Fibroblast of the aortic adventitia (primary cell): ENCODE data around the gene ATP5PF. TPM values are rescaled to one million over a fixed set of nuclear protein-coding genes. Genes with fewer than 3 reads are reported as not detected.

ENCODE experiments used
- DNase-seq: peaks from one replicate; pipeline ENCODE4 v3.0.0-alpha.2; 2010; ENCODE audit warnings: low read depth
- H3K4me3 ChIP-seq: 2 replicates; pipeline ENCODE4 v1.5.1; 2011; ENCODE audit warnings: low read depth, mild to moderate bottlenecking, control low read depth, low read length, moderate library complexity
- total RNA-seq: library from RNA; depleted of rRNA; stranded (reverse); fragments of >200 nt; gene quantifications from 2 replicates; pipeline ENCODE4 v1.2.3, GENCODE V29; 2012; ENCODE audit warnings: low replicate concordance
- TF ChIP-seq, protein P1 (sequence below): IDR thresholded peaks from 2 replicates; pipeline ENCODE4 v1.5.1; 2011; ENCODE audit warnings: mild to moderate bottlenecking, low read length, control low read depth, inconsistent platforms; ENCODE audit not compliant: insufficient read depth

Gene ATP5PF
- total RNA-seq, 1 donor, result 98.9 TPM

- H3K4me3 ChIP-seq, result no peak overlapping the region
- DNase-seq, result no peak
- TF ChIP-seq, protein P1, sequence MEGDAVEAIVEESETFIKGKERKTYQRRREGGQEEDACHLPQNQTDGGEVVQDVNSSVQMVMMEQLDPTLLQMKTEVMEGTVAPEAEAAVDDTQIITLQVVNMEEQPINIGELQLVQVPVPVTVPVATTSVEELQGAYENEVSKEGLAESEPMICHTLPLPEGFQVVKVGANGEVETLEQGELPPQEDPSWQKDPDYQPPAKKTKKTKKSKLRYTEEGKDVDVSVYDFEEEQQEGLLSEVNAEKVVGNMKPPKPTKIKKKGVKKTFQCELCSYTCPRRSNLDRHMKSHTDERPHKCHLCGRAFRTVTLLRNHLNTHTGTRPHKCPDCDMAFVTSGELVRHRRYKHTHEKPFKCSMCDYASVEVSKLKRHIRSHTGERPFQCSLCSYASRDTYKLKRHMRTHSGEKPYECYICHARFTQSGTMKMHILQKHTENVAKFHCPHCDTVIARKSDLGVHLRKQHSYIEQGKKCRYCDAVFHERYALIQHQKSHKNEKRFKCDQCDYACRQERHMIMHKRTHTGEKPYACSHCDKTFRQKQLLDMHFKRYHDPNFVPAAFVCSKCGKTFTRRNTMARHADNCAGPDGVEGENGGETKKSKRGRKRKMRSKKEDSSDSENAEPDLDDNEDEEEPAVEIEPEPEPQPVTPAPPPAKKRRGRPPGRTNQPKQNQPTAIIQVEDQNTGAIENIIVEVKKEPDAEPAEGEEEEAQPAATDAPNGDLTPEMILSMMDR, result no peak
Observed at GRCh38 chr21:25760061-25760460, 25.4 kb upstream of the ATP5PF start.

- TF ChIP-seq, protein P1, result no peak
- H3K4me3 ChIP-seq, result no peak overlapping the region
- peak; percentile 53 for DNase-seq
Observed at GRCh38 chr21:25759573-25759972, 24.9 kb upstream of the ATP5PF start.

- no peak overlapping the region for H3K4me3 ChIP-seq
- DNase-seq, result peak; percentile 54
- TF ChIP-seq, protein P1, result no peak
Observed at GRCh38 chr21:25757531-25757930, 22.8 kb upstream of the ATP5PF start.

GRCh38 chr21:25756190-25756932 lies 21.7 kb upstream of the ATP5PF start:
- H3K4me3 ChIP-seq, result no peak overlapping the region
- no peak for DNase-seq
- TF ChIP-seq, protein P1, result no peak

DNA sequence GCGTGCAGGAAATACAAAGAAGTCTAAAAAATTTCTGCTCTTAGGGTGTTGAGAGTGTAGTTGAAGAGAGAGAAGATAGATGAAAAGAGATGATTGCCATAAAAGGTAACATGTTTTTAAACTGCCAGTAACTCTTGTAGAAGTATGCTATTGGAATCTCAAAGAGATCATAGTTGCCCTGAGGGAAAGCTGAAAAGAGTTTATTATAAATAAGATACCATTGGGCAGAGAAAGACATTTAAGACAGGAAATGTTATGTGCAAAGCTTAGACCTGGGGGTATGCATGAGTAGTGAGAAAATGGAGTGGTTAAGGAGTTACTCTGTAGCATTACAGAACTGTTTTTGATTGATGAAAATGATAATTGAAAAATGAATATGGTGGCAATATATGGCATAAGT lies 17.7 kb upstream of the ATP5PF start:
- H3K4me3 ChIP-seq, result no peak overlapping the region
- no peak for DNase-seq
- TF ChIP-seq, protein P1, result no peak

- TF ChIP-seq, protein P1, result no peak
- no peak for DNase-seq
- H3K4me3 ChIP-seq, result no peak overlapping the region
Observed at GRCh38 chr21:25750085-25750484, 15.4 kb upstream of the ATP5PF start.

- no peak for DNase-seq
- no peak overlapping the region for H3K4me3 ChIP-seq
- TF ChIP-seq, protein P1, result no peak
Observed at GRCh38 chr21:25744854-25745253, 10.2 kb upstream of the ATP5PF start.
